GM10248 (cell line): Measurements from ENCODE around the gene LRRC28.

Experiments used
- CTCF ChIA-PET: fragments of 300-600 bp; sonication (Branson Sonifier 250); formaldehyde crosslinking; extraction: SDS; loops from one replicate; lab custom pipeline; 2021; ENCODE audit warnings: antibody characterized with exemption; lab: Yijun Ruan, JAX
- POLR2A ChIA-PET: fragments of 350-650 bp; sonication (Branson Sonifier 250); formaldehyde crosslinking; extraction: SDS; loops from one replicate; lab custom pipeline; 2020; ENCODE audit warnings: antibody characterized with exemption; lab: Yijun Ruan, JAX
- DNase-seq: peaks from one replicate; pipeline ENCODE4 v3.0.0; 2012; ENCODE audit errors: extremely low spot score
- TF ChIP-seq, protein P1 (sequence below): IDR thresholded peaks from 2 replicates; pipeline ENCODE4 v1.5.1; 2012; ENCODE audit warnings: mild to moderate bottlenecking, low read depth; ENCODE audit errors: extremely low read depth, missing control alignments, control extremely low read depth

LRRC28 gene

DNA sequence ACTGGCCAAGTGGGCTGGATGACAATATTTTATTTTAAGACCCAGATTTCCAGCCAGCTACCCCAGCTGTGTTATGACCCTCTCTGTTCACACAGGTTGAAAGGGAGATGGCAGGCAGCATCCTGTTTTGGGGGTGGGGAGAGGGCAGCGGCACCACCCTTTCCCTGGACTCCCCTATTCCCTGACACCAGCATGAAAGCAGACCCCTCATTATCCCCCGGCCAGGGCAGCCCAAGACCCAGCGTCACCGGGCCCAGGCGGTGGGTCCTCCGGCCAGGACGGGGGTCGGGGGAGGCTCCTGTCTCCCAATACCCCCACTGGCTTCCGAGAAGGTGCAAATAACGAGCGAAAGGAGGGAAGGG, 186.9 kb downstream of the LRRC28 start:
- CTCF ChIA-PET: interaction anchor here (1.0 kb wide), 1 partner anchor 33 kb away, joined by 3 read pairs; no protein-coding TSS in a partner anchor
- POLR2A ChIA-PET: no interaction called here
- TF ChIP-seq, protein P1, sequence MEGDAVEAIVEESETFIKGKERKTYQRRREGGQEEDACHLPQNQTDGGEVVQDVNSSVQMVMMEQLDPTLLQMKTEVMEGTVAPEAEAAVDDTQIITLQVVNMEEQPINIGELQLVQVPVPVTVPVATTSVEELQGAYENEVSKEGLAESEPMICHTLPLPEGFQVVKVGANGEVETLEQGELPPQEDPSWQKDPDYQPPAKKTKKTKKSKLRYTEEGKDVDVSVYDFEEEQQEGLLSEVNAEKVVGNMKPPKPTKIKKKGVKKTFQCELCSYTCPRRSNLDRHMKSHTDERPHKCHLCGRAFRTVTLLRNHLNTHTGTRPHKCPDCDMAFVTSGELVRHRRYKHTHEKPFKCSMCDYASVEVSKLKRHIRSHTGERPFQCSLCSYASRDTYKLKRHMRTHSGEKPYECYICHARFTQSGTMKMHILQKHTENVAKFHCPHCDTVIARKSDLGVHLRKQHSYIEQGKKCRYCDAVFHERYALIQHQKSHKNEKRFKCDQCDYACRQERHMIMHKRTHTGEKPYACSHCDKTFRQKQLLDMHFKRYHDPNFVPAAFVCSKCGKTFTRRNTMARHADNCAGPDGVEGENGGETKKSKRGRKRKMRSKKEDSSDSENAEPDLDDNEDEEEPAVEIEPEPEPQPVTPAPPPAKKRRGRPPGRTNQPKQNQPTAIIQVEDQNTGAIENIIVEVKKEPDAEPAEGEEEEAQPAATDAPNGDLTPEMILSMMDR: no peak
- DNase-seq: no peak

DNA sequence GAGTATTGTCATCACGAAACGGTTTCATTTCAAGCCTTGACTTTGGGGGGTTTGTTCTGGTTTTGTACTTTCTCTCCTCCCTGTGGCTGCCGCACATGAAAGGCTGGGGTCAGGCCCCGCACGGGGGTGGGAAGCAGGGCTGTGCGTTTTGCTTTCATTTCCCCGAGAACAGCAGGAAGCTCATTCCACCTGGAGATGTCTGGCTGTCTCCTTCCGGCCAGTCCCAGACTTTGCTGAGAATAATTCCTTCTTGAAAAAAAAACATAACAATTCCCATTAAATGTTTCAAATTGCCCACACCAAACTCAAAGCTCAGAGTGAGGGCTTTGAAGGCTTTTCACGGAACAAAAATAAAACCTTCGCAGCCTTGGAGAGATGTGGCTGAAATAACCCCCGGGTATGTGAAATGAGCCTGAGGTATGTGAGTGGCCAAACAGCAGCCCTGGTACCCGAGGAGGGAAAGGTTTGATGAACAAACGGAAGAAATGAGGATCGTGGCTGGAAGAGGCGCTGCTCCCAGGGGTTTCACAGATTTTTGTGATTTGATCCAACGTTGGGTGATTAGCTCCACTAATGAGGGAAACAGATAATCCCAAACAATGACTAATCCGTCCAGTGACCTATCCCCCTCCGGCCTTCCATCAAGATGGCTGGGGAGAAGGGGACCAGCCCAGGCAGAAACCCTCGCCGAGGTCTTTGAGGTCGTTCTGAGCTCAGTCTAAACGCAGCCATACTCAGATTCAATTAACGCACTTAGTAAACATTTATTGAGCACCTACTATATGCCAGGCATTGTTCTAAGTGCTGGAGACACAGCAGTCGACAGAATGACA, 187.6 kb downstream of the LRRC28 start:
- ChIA-PET POLR2A (no interaction called here), CTCF (interaction anchor here (1.0 to 1.3 kb wide), 2 partner anchors 14 to 32 kb away, joined by 3 read pairs; no protein-coding TSS in a partner anchor)
- TF ChIP-seq, protein P1: no peak
- no peak for DNase-seq

DNA sequence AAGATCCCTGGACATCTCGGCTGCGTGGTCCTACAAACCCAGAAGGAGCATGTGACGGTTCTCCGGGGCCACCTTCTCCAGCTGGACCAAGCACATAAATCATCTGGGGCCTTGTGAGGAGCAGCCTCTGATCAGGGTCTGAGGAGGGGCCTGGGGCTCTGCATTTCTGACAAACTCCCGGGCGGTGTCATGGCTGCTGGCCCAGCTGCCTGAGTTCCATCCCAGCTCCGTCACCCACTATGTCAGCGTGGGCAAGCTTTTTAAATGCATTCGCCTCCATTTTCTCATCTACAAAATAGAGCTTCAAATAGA, 188.2 kb downstream of the LRRC28 start:
- CTCF ChIA-PET: interaction anchor here (1.0 to 1.3 kb wide), 2 partner anchors 14 to 32 kb away, joined by 3 read pairs; no protein-coding TSS in a partner anchor
- no peak for DNase-seq

DNA sequence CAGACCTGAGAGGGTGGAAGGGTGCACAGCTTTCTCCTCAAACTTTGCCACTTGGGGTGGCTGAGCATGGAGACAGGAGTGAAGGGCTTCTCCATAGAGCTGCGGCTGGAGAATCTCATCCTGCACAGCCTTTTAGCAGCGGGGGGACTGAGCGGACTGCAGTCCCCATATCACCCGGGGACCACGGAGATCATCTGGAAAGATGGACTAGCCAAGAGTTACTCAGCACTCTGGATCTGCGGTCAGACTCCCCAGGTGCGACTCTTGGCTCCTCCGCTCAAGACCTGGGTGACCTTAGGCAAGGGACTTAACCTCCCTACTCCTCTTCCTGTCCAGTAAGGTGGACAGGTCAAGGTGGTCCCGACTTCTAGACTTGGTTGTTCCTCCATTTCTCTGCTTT, 188.7 kb downstream of the LRRC28 start:
- ChIA-PET POLR2A (no interaction called here), CTCF (interaction anchor here (1.3 kb wide), 1 partner anchor 13 kb away, joined by 3 read pairs; no protein-coding TSS in a partner anchor)
- TF ChIP-seq, protein P1: no peak
- DNase-seq: peak; percentile 5

More for the DNA sequence above, 188.2 kb downstream of the LRRC28 start:
- POLR2A ChIA-PET: no interaction called here
- TF ChIP-seq, protein P1: no peak
